NCI-H1105 (cell line): ENCODE results near the gene FOXM1.
A peak's percentile ranks its signal among the peaks of the same experiment; 100 is the strongest.

Source experiments
- DNase-seq: peaks from one replicate; lab custom pipeline; 2025; lab: John Stamatoyannopoulos, UW

The FOXM1 gene, protein sequence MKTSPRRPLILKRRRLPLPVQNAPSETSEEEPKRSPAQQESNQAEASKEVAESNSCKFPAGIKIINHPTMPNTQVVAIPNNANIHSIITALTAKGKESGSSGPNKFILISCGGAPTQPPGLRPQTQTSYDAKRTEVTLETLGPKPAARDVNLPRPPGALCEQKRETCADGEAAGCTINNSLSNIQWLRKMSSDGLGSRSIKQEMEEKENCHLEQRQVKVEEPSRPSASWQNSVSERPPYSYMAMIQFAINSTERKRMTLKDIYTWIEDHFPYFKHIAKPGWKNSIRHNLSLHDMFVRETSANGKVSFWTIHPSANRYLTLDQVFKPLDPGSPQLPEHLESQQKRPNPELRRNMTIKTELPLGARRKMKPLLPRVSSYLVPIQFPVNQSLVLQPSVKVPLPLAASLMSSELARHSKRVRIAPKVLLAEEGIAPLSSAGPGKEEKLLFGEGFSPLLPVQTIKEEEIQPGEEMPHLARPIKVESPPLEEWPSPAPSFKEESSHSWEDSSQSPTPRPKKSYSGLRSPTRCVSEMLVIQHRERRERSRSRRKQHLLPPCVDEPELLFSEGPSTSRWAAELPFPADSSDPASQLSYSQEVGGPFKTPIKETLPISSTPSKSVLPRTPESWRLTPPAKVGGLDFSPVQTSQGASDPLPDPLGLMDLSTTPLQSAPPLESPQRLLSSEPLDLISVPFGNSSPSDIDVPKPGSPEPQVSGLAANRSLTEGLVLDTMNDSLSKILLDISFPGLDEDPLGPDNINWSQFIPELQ

DNA sequence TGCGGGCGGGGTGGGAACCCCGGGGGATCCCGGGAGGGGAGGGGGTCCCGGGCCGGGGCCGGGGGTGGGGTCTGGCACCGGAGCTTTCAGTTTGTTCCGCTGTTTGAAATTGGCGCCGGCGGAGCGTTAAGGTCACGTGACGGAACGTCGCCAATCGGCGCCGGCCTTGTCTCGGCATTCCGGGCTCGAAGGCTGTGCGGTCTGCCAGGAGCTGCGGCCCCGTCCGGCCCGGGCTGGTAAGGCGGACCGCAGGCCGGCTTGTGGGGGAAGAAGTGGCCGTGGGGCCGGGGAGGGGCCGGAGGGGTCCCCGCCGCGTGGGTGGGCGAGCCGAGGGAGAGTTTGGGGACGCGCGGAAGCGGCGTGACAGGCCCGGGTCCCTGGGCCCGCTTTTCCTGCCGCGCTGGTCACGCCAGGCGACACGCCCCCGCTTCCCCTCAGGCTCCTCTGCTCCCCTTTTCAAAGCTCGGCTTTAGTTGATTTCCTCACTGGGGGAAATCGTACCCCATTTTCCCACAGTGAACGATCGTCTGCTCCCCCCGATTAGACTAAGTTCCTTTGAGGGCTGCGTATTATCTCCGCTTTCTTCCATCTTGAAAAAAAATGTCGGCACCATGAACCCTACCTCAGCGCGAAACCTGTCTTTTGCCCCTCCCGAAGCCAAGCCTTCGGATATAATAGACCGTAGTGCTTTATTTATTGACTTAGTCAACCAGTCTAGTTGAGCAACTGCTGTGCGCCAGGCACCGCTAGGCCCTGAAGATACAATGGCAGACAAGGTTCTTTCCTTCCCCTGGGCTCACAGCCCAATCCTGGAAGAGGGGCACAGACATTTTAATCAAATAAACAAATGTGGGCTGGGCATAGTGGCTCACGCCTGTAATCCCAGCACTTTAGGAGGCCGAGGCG is at the start of gene FOXM1, which contains the start of gene RHNO1:
Gene FOXM1 (minus strand): TSS at position 128 of the 906 bp plus-strand sequence. CDS start 2,696 bp downstream, outside the sequence.
Gene RHNO1 (plus strand): TSS at position 177 of the 906 bp plus-strand sequence. CDS start 8,144 bp downstream, outside the sequence.
- peak; percentile 91 for DNase-seq

DNA sequence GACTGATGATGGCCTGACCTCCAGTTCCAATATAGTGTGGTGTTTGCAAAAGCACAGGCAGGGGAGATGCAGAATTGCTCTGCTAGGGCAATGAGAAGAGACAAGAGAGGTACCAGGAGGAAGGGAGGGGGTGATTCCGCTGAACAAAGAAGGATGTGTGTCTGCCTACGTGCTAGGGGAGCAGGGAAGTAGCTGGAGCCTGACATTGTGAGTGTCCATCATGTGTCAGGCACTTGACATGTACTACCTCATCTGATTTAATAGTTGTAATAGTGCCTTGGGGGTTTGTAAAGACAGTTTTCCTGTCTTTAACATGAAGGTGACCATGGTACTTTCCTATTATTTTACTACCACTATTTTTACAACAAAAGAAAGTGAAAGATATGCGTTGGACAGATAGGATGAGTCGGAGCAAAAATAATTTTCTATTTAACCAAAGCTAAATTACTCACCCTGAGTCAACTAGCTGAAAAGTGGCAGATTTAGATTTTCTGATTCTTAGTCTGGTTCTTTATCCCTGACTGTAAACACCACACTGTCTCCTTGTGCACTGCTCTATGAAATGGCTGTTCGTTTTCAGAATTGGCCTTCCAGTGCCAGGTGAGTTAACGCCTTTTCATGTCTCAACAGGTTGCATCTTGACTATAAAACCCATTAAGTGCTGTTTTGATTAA is 48.5 kb upstream of the FOXM1 start:
- DNase-seq: peak; percentile 25

DNA sequence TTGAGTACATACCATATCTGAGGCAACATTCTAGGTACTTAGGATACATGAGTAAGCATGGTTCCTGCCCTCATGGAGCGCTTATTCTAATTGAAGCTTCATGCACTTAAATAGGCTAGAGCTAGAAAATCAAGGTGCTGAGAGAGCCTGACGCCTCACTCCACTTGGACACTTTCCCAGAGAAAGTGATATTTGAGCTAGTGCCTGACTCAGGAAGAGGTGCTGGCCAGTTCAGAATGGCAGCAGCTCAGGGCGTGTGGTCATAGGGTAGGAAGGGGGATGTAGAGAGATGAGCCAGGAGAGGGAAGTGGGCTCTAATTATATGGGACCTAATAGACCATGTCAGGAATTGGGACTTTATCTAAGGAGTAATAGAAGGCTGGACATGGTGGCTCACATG is 47.0 kb upstream of the FOXM1 start:
- no peak for DNase-seq

DNA sequence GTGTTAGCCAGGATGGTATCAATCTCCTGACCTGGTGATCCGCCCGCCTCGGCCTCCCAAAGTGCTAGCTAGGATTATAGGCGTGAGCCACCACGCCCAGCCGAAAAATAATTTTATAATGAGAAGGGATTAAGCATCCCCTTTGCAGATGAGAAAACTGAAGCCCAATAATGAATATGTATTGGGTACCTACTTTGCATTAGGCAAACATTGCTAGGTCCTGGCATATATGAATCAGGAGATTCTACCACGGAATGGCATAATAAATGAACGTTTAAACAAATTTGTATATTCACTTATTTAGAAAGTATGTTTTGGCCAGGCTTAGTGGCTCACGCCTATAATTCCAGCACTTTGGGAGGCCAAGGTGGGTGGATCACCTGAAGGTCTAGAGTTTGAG is 46.1 kb upstream of the FOXM1 start:
- DNase-seq: no peak

DNA sequence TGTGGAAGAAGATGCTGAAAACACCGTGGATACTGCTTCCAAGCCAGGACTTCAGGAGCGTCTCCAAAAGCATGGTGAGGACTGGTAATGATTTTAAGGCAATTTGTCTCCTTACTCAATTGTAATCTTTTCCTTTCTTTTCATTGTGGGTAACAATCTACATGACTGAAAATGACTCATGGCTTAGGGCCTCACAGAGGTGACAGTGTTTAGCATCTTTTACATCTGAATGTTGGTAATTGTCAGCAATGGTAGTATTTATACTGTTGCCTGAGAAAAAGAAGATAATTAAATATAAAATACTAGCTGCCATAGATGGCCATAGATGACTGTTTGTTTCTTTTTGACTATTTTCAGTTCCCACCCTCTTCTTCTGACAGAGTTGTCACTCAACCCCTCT is 45.4 kb upstream of the FOXM1 start:
- DNase-seq: no peak

DNA sequence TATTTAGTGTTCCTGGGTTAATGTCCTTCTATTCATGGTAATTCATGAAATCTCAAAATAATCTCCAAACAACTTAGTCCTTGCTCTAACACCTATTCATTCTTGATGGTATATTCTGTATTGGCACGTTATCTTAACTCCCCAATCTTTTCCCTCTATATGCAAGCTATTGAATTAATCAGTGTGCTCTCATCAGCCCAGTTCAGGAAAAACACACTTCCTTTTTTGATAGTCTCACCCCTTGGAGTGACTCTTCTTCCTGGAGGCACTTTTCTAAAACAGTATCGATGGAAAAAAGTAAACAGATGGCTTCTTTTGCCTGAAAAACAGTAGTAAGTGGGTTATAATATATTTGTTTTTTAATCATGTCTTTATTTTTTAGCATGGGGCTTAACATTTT is 42.3 kb upstream of the FOXM1 start:
- no peak for DNase-seq

DNA sequence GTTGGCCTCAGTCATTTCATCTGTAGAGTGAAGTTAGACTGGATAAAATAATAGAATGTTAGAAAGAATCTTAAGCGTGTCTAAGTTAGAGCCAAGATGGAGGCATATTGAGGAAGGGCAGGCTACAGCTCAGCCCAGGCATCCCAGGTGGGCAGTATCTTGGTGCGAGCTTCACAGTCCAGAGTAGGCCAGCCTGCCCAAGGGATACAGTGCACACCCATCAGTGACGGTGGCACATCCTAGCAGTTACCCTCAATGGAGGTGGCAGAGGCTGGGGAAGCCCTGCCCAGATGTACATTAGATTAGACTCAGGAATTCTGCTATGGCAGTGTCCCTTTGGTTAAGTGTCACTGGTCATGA is 35.2 kb upstream of the FOXM1 start:
- no peak for DNase-seq

DNA sequence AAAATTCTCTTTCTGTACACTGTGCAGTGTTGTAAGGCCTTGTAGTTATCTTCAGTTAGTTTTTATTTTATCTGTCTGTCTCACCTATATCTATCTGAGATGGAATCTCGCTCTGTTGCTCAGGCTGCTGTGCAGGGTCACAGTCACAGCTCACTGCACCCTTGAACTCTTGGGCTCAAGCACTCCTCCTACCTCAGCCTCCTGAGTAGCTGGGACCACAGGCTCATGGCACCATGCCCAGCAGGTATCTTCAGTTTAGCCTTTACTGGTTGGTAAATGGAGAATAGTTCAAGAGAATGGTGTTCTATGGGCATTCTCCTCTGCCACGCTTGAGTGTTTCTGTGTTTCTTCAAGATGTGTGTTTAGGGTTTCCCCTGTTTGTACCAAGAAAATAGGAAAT is 27.3 kb upstream of the FOXM1 start:
- DNase-seq: no peak

DNA sequence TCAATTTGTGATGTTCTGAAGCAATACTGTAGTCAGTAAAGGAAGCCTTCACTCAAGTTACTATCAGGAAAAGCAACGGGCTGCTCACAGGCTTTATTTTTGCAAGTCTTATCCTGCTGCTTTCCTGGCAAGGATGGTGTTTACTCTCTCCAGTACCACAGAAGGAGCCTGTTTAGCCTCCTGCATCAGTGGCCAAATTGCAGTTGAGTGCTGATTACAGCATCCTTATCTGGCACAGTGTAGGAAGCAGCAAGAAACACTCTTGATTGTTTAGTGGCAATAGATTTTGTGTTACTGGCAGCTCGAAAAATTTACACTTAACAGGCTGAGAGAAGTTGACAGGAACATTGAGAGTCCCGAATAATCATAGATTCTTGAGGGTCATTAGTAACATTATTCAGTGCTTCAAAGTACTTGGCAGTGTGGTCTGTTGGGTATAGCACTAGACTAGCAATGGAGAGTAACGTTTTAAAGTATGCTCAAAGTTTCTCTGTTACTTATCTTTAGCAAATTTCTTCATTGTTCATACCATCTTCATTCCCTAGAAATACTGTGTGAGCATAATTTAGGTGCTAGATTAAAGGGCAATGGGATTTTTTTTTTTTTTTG is 25.4 kb upstream of the FOXM1 start:
- DNase-seq: peak; percentile 69

DNA sequence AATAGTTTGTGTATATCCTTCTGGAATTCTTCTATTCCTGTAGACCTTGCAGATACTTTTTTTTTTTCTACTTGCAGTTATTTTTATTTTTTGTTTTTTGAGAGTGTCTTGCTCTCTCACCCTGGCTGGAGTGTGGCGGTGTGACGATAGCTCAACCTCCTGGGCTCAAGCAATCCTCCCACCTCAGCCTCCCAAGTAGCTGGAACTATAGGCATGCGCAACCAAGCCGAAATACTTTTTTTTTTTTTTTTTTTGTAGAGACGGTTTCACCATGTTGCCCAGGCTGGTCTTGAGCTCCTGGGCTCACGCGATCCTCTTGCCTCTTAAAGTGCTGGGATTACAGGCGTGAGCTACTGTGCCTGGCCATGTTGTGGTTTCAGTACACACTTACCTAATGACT is 23.7 kb upstream of the FOXM1 start:
- DNase-seq: no peak

DNA sequence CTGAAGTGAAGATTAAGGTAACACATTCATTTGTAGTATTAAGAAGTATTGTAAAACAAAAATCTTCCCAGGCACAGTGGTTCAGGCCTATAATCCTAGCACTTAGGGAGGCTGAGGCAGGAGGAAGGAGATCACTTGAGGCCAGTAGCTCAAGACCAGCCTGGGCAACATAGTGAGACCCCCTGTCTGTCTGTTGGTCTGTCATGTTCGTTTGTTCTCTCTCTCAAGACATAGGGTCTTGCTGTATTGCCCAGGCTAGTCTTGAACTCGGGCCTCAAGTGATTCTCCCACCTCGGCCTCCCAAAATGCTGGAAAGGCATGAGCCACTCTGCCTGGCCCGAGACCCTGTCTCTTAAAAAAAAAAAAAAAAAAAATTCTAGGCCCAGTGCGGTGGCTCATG is 20.4 kb upstream of the FOXM1 start:
- no peak for DNase-seq

DNA sequence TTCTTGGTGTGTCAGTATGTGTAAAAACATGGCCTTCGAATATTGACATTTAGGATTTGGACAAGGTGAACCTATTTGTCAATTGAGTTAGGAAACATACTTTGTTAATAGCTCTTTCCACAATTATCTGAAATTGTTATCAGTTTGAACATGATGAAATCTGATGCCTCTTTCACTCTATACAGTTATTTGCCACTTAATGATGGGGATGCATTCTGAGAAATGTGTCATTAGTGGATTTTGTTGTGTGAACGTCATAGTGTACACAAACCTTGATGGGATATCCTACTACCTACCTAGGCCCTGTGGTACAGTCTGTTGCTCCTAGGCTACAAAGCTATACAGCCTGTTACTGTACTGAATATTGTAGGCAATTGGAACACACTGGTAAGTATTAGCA is 18.5 kb upstream of the FOXM1 start:
- no peak for DNase-seq

DNA sequence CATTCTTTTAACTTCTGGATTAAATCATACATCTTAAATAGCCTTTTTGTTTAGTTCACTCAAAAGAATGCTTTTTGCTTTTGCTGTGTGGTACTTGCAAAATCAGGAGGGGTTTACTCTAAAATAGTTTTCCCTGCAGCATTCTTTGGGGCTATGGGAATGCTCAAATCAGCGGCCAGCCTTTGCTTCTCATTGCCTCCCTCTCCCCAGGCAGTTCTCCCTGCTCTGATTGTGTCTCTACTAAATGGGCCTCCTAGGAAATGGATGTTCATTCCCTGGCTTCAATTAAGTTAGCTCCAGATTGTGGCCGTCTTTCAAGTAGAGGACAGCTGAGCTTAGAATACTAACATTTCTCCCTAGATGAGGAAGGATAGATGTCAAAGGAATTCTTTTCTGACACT is 18.1 kb upstream of the FOXM1 start:
- DNase-seq: no peak

DNA sequence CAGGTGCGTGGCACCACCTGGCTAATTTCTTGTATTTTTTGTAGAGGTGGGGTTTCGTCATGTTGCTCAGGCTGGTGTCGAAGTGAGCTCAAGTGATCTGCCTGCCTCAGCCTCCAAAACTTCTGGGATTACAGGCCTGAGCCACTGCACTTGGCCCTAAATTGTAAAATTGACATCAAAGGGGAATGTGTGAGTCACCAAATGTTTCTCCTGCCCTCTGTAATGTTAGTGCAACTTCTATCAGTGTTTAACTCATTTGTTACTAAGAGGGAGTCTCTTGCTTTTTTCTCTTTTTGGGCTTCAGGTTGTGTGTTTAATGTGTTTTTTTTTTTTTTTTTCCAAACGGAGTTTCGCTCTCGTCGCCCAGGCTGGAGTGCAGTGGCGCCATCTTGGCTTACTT is 16.0 kb upstream of the FOXM1 start:
- DNase-seq: no peak

DNA sequence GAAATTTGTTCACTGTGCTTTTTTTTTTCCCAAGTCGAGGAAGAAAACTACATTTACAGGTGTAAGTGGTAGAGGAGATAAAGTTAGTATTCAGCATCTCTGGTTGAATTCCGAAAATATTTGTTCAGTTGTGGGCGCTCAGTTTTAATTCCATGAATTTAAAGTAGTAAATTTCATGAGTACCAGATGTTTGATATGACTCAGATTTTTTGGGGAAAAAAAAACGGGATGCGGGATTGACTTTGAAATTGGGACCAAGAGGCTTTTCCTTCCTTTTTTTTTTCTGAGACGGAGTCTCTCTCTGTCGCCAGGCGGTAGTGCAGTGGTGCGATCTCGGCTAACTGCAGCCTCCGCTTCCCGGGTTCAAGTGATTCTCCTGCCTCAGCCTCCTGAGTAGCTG is 15.3 kb upstream of the FOXM1 start:
- DNase-seq: no peak

DNA sequence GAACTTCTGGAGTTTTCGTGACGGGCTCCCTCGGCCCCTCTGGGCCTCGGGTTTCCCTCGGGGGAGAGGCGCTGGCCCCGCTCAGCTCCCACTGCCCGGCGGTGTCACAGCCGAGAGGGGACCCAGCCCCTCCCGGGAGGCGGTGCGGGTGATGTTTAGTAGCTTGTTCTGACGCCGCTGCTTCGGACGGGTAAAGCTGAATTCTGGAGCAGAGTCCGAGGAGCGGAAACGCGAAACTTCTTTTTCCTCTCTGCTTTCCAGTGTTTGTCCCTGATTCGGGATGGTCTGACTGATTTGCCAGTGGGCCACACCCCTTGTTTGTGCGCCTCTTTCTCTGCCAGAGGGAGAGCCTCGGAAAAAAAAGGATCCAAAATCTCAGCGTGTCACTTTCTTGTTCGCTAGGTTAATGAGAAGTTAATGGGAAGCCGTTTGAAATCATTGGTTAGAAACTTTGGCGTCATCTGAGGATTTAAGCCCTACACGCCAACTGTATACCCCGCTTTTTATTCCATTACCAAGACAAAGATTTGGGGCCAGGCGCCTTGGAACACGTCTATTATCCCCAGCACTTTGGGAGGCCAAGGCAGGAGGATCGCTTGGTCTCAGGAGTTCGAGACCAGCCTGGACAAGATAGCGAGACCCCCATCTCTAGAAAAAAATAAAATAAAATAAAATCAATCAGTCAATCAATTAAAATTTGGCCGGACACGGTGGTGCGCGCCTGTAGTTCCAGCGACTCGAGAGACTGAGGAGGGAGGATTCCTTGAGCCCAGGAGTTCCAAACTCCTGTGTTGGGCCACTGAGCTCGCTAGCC is 14.5 kb upstream of the FOXM1 start:
- peak; percentile 10 for DNase-seq

DNA sequence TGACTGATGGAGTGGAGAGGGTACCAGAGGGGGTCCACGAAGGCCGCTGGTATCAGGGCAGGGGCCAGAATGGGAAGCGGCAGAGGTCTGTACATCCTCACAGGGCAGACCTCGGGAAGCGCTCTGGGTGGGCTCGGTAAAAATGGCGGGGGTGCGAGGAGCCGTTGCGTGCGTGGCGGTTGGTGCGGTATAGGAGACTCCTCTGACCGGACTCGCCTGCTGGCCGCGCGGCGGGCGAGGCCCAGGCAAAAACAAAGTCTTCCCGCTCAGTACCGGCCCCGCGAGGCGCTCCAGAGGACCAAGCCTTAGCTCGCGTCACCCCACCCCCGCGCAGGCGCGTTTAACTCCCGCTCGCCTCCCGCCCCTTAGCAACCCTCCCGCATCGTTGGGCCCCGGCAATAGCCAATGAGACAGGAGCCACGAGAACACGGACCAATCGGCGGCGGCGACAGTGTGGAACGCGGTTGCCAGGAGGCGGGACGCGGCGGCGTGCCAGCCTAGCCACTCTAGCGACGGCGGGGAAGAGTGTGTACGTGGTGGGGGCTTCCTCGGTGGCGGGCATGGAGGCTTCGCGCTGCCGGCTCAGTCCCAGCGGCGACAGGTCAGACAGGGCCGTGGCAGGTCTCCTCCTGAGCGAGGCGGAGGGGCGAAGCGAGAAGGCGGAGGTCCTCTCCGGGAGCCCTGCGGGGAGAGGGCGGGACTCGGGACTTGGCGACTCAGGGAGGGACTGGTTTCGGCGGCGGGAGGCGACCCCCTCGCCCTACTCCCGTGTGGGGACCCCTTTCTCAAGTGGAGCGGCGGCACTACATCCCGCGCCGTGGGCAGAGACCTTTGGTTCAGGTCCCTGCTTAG is 13.6 kb upstream of the FOXM1 start, which contains the start of gene TULP3:
Gene TULP3 (plus strand): TSS at position 504 of the 852 bp plus-strand sequence. CDS start 57 bp downstream, at position 561.
- DNase-seq: peak; percentile 99

DNA sequence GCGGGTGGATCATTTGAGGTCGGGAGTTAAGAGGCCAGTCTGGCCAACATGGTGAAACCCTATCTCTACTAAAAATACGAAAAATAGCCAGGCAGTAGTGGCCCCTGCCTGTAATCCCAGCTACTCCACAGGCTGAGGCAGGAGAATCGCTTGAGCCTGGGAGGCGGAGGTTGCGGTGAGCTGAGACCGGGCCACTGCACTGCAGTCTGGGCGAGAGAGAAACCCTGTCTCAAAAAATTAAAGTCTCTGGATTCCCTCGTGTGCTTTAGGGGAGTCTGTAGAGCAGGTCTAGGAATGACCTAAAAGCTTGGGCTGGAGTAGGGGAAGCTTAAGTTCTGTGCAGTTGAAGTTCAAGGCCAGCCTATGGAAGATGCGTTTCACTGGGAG is 13.0 kb upstream of the FOXM1 start:
- no peak for DNase-seq

DNA sequence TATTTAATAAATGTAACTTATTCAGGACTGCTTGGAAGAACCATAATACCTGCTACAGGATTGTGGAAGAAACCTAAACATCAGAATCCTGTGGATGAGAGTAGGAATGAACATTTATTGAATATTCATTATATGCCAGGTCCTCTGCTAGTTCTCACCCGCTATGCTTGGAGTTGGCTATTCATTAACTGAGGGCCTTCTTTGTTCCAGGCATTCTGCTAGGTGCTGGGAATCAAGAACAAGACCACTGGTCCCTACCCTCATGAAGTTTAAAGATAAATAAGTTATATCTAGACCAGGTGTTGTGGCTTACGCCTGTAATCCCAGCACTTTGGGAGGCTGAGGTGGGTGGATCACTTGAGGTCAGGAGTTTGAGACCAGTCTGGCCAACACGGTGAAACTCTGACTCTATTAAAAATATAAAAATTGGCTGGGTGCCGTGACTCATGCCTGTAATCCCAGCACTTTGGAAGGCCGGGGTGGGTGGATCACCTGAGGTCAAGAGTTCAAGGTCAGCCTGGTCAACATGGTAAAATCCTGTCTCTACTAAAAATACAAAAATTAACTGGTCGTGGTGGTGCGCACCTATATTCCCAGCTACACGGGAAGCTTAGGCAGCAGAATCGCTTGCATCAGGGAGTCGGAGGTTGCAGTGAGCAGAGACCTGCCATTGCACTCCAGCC is 9.9 kb upstream of the FOXM1 start:
- no peak for DNase-seq
